H9 (cell line): Measurements from ENCODE around the gene PDS5B. TPM values are rescaled to one million over a fixed set of nuclear protein-coding genes. Genes with fewer than 3 reads are reported as not detected.

Source experiments
- DNase-seq: peaks from one replicate; pipeline ENCODE4 v3.0.0-alpha.2; 2017
- H2AFZ ChIP-seq: one replicate; pipeline ENCODE4 v1.6.1; 2013; ENCODE audit warnings: mild to moderate bottlenecking, low read length, control low read depth, moderate library complexity
- H2AK5ac ChIP-seq: 2 replicates; pipeline ENCODE4 v1.6.1; 2013; ENCODE audit warnings: low read length, control low read depth, mixed read lengths; ENCODE audit not compliant: insufficient read length
- H2BK120ac ChIP-seq: one replicate; pipeline ENCODE4 v1.6.1; 2013; ENCODE audit warnings: low read depth, mild to moderate bottlenecking, low read length, control low read depth, inconsistent platforms; ENCODE audit not compliant: poor library complexity, severe bottlenecking
- H2BK12ac ChIP-seq: 2 replicates; pipeline ENCODE4 v1.6.1; 2013; ENCODE audit warnings: low read length, control low read depth, mixed read lengths, low read depth; ENCODE audit not compliant: insufficient read length
- H2BK15ac ChIP-seq: 2 replicates; pipeline ENCODE4 v1.6.1; 2013; ENCODE audit warnings: low read depth, low read length, control low read depth
- H2BK20ac ChIP-seq: one replicate; pipeline ENCODE4 v1.6.1; 2013; ENCODE audit warnings: low read depth, mild to moderate bottlenecking, low read length, control low read depth, inconsistent platforms; ENCODE audit not compliant: poor library complexity, severe bottlenecking
- H2BK5ac ChIP-seq: 2 replicates; pipeline ENCODE4 v1.6.1; 2013; ENCODE audit warnings: low read length, control low read depth, mixed read lengths; ENCODE audit not compliant: insufficient read length
- H3K14ac ChIP-seq: 2 replicates; pipeline ENCODE4 v1.6.1; 2013; ENCODE audit warnings: low read length, control low read depth; ENCODE audit not compliant: insufficient read depth
- H3K18ac ChIP-seq: 2 replicates; pipeline ENCODE4 v1.6.1; 2013; ENCODE audit warnings: low read depth, mild to moderate bottlenecking, mixed read lengths, low read length, control low read depth; ENCODE audit not compliant: insufficient read length
- H3K23ac ChIP-seq: 2 replicates; pipeline ENCODE4 v1.6.1; 2013; ENCODE audit warnings: low read length, control low read depth, mixed read lengths, low read depth; ENCODE audit not compliant: insufficient read length
- H3K23me2 ChIP-seq: 2 replicates; pipeline ENCODE4 v1.6.1; 2013; ENCODE audit warnings: low read depth, mild to moderate bottlenecking, mixed read lengths, low read length, control low read depth; ENCODE audit not compliant: insufficient read length, poor library complexity, severe bottlenecking
- H3K27ac ChIP-seq: 2 replicates; pipeline ENCODE4 v1.5.1; 2013; ENCODE audit warnings: low read length, control low read depth, mixed read lengths, low read depth; ENCODE audit not compliant: insufficient read length
- H3K27me3 ChIP-seq: 2 replicates; pipeline ENCODE4 v1.6.1; 2013; ENCODE audit warnings: low read length, control low read depth, inconsistent platforms; ENCODE audit not compliant: insufficient read depth
- H3K4ac ChIP-seq: 2 replicates; pipeline ENCODE4 v1.6.1; 2013; ENCODE audit warnings: low read depth, mild to moderate bottlenecking, control low read depth, inconsistent platforms, low read length, moderate library complexity
- H3K4me1 ChIP-seq: 2 replicates; pipeline ENCODE4 v1.6.1; 2013; ENCODE audit warnings: low read length, control low read depth, inconsistent platforms; ENCODE audit not compliant: insufficient read depth
- H3K4me2 ChIP-seq: 2 replicates; pipeline ENCODE4 v1.6.1; 2013; ENCODE audit warnings: low read length, control low read depth, mixed read lengths; ENCODE audit not compliant: insufficient read length, insufficient read depth
- H3K56ac ChIP-seq: 2 replicates; pipeline ENCODE4 v1.6.1; 2013; ENCODE audit warnings: low read depth, mild to moderate bottlenecking, mixed read lengths, low read length, control low read depth; ENCODE audit not compliant: insufficient read length
- H3K79me1 ChIP-seq: 2 replicates; pipeline ENCODE4 v1.6.1; 2013; ENCODE audit warnings: low read depth, mild to moderate bottlenecking, moderate library complexity, low read length, control low read depth, inconsistent platforms; ENCODE audit not compliant: insufficient read depth, poor library complexity, severe bottlenecking
- H3K79me2 ChIP-seq: 2 replicates; pipeline ENCODE4 v1.6.1; 2013; ENCODE audit warnings: low read length, control low read depth, inconsistent platforms; ENCODE audit not compliant: insufficient read depth
- H3K9ac ChIP-seq: 2 replicates; pipeline ENCODE4 v1.6.1; 2013; ENCODE audit warnings: low read length, control low read depth, mixed read lengths; ENCODE audit not compliant: insufficient read length; ENCODE audit errors: extremely low read depth
- H3K9me3 ChIP-seq: one replicate; pipeline ENCODE4 v1.6.1; 2013; ENCODE audit warnings: low read depth, low read length, inconsistent platforms; ENCODE audit not compliant: control insufficient read depth
- H3T11ph ChIP-seq: one replicate; pipeline ENCODE4 v1.6.1; 2013; ENCODE audit warnings: mild to moderate bottlenecking, low read length, control low read depth, inconsistent platforms
- H4K20me1 ChIP-seq: one replicate; pipeline ENCODE4 v1.6.1; 2013; ENCODE audit not compliant: control insufficient read depth, insufficient read length, insufficient read depth
- H4K5ac ChIP-seq: 2 replicates; pipeline ENCODE4 v1.6.1; 2013; ENCODE audit warnings: low read depth, mild to moderate bottlenecking, mixed read lengths, low read length, control low read depth; ENCODE audit not compliant: insufficient read length
- H4K8ac ChIP-seq: replicated peaks from 2 replicates; pipeline ENCODE4 v1.6.1; 2013; ENCODE audit warnings: low read length, control low read depth, mixed read lengths, low read depth; ENCODE audit not compliant: insufficient read length
- H4K91ac ChIP-seq: 2 replicates; pipeline ENCODE4 v1.6.1; 2013; ENCODE audit warnings: low read depth, mild to moderate bottlenecking, moderate library complexity, mixed read lengths, low read length, control low read depth; ENCODE audit not compliant: insufficient read length
- H3K27ac Mint-ChIP-seq, 3 experiments: 2 replicates in 2 of 3; 3 replicates in 1 of 3; pipeline ENCODE4 v1.8.0; 2020 to 2021; ENCODE audit warnings: mixed read lengths in 3 of 3, mild to moderate bottlenecking in 1 of 3, moderate library complexity in 1 of 3
- H3K27me3 Mint-ChIP-seq: 2 replicates; pipeline ENCODE4 v1.8.0; 2021; ENCODE audit warnings: low read depth, mild to moderate bottlenecking, moderate library complexity, mixed read lengths
- H3K36me3 Mint-ChIP-seq, 3 experiments: 2 replicates in 2 of 3; 3 replicates in 1 of 3; pipeline ENCODE4 v1.8.0; 2020 to 2021; ENCODE audit warnings: low read depth in 3 of 3, mixed read lengths in 3 of 3; ENCODE audit not compliant: insufficient read depth in 1 of 3
- H3K4me1 Mint-ChIP-seq, 2 experiments: 2 replicates each; pipeline ENCODE4 v1.8.0; 2020; ENCODE audit warnings: mixed read lengths in 2 of 2
- H3K4me3 Mint-ChIP-seq, 2 experiments: 2 replicates in 1 of 2; 3 replicates in 1 of 2; pipeline ENCODE4 v1.8.0; 2020 to 2021; ENCODE audit warnings: mild to moderate bottlenecking in 2 of 2, mixed read lengths in 2 of 2, moderate library complexity in 1 of 2
- H3K9me3 Mint-ChIP-seq, 2 experiments: 2 replicates in 1 of 2; 3 replicates in 1 of 2; pipeline ENCODE4 v1.8.0; 2020; ENCODE audit warnings: mild to moderate bottlenecking in 2 of 2, mixed read lengths in 2 of 2, moderate library complexity in 1 of 2
- WGBS: extraction: QIAGEN DNeasy Blood & Tissue Kit; methylation state at CpG from one replicate; pipeline ENCODE4 v1.1.7; 2013; ENCODE audit warnings: missing lambda C conversion rate, low lambda C conversion rate, mixed read lengths; ENCODE audit not compliant: insufficient read length; ENCODE audit errors: extremely low coverage; 5-methylcytosine and 5-hydroxymethylcytosine counted together
- total RNA-seq: library from RNA; stranded (reverse); gene quantifications from 2 replicates; pipeline ENCODE4 v1.2.1, GENCODE V29; 2021
- TF ChIP-seq, protein P1 (sequence below): fragments of 200-600 bp; sonication (generic); conservative IDR thresholded peaks from 3 replicates; pipeline ENCODE4 v1.8.0; 2021; ENCODE audit warnings: antibody characterized with exemption, mild to moderate bottlenecking

The PDS5B gene
- total RNA-seq, 1 experiment from 2014 or later: 50.0 TPM

DNA sequence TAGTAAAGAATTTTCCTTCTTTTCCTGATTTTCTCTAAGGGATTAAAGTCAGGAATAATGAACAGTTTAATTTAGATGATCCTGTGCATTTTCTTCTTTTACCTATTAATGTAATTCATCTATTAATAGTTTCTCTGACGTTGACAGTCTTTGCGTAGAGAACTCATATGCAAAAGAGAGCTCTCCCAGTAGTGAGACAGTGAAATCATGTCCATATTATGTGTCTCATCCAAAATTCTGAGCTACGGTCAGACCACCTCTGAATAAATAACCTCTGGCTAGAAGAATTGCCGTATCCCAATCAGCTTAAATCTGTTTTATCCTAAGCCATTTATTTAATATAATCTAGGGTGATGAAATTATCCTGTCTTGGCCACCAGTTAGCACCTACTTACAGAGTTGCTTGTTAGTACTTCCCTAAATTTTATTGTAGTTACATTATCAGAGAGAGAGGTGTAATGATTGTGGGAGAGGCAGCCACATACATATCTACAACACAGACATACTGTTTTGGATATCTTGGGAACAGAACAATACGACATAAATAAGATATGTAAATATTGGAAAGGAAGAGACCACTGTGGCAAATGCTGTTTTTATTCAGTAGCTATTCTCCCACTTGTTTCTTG, 30.7 kb downstream of the PDS5B start:
- no peak overlapping the region for H3K27ac ChIP-seq
- H3K9me3 Mint-ChIP-seq: peaks cover 16 to 31% of the 10 kb centered on the region in 2 experiments
- H2AFZ ChIP-seq: no peak overlapping the region
- no peak overlapping the region for H2BK15ac ChIP-seq
- H4K20me1 ChIP-seq: no peaks in the 10 kb centered on the region
- no peaks in the 10 kb centered on the region for H3K9me3 ChIP-seq
- no peak overlapping the region for H4K91ac ChIP-seq
- H2BK120ac ChIP-seq: no peak overlapping the region
- no peak overlapping the region for H2BK5ac ChIP-seq
- no peak overlapping the region for H3K4me3 Mint-ChIP-seq
- no peak overlapping the region for H3K27ac Mint-ChIP-seq
- no CpG with 5 or more reads among the region's 5 CpGs for WGBS
- no peak overlapping the region for H2AK5ac ChIP-seq
- H3K79me1 ChIP-seq: no peaks in the 10 kb centered on the region
- peaks cover 10 to 28% (median 25%) of the 10 kb centered on the region in 3 experiments; a peak in 6 of 7 replicates for H3K36me3 Mint-ChIP-seq
- no peaks in the 10 kb centered on the region for H3K27me3 Mint-ChIP-seq
- no peak overlapping the region for H3K56ac ChIP-seq
- H3T11ph ChIP-seq: no peak overlapping the region
- no peak overlapping the region for H2BK20ac ChIP-seq
- TF ChIP-seq, protein P1, sequence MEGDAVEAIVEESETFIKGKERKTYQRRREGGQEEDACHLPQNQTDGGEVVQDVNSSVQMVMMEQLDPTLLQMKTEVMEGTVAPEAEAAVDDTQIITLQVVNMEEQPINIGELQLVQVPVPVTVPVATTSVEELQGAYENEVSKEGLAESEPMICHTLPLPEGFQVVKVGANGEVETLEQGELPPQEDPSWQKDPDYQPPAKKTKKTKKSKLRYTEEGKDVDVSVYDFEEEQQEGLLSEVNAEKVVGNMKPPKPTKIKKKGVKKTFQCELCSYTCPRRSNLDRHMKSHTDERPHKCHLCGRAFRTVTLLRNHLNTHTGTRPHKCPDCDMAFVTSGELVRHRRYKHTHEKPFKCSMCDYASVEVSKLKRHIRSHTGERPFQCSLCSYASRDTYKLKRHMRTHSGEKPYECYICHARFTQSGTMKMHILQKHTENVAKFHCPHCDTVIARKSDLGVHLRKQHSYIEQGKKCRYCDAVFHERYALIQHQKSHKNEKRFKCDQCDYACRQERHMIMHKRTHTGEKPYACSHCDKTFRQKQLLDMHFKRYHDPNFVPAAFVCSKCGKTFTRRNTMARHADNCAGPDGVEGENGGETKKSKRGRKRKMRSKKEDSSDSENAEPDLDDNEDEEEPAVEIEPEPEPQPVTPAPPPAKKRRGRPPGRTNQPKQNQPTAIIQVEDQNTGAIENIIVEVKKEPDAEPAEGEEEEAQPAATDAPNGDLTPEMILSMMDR: no peak
- H3K4me1 Mint-ChIP-seq: peaks cover 2 to 4% of the 10 kb centered on the region in 2 experiments; a peak in 1 of 4 replicates
- H3K4ac ChIP-seq: no peak overlapping the region
- H3K23me2 ChIP-seq: no peaks in the 10 kb centered on the region
- H3K4me1 ChIP-seq: no peaks in the 10 kb centered on the region
- no peak overlapping the region for H3K9ac ChIP-seq
- H3K4me2 ChIP-seq: no peak overlapping the region
- H3K14ac ChIP-seq: no peak overlapping the region
- H3K79me2 ChIP-seq: peaks cover 21% of the 10 kb centered on the region; the same call in 1 of the 2 replicates
- H4K8ac ChIP-seq: no peak overlapping the region
- no peak overlapping the region for H4K5ac ChIP-seq
- H3K27me3 ChIP-seq: no peaks in the 10 kb centered on the region
- H3K23ac ChIP-seq: no peak overlapping the region
- DNase-seq: no peak
- H2BK12ac ChIP-seq: no peak overlapping the region
- H3K18ac ChIP-seq: no peak overlapping the region
